ENCODE results near the gene TUBD1. TPM values are rescaled to one million over a fixed set of nuclear protein-coding genes. Genes with fewer than 3 reads are reported as not detected.

TUBD1 gene
- total and polyA plus RNA-seq, 2 of the 13 experiments (the other 11 are each of a cell fraction or from before 2014, with no cell fraction given), result 18.2 to 25.9 TPM

DNA sequence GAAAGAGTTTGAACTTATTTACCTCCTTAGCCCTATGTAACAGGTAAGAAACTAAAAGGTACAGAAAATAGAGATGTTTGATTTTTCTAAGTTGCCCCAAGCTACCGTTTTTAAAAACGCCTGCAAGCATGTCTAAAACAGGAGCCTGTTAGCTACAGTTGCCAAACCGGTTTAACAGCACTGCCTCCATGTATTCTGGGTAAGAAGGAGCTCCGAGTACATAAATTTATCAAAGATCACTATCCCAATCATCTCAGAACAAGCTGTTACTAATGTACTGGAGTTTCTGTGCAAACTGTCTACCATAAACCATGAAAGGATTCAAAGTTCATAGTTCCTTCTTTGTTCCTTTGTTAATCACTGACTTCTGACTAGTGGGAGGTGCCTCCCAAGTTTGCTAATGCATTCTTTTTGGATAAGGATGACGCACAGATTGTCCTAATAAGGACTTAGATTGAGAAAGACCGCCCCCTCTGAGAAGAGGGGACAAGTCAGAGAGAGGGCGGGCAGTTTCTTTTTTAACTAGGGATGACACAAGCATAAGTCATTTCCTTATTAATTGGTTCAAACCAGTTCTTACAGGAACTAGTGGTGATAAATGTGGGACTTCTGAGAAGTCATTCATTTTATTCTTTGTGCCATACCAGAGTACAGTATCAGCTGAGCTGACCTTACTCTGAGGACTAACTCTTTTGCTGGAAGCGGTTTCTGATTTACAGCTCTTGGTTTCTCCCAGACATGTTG, 55.3 kb downstream of the TUBD1 start:
- H3K4me2 ChIP-seq (ENCODE audit: low read depth, low read length), result peak overlapping the region; percentile 81
- intact Hi-C loops (cut with micrococcal nuclease; ENCODE audit: unreplicated experiment), result loop anchor here (1.0 kb wide), 2 partner anchors 51 to 83 kb away; no protein-coding TSS in a partner anchor
- ChIA-PET CTCF (ENCODE audit: low intra/inter-chr PET ratio, low total read pairs) (interaction anchor here (4.0 kb wide), 1 partner anchor 84 kb away, joined by 24 read pairs; no protein-coding TSS in a partner anchor), POLR2A (interaction anchor here (0.8 to 20.0 kb wide), 30 partner anchors 9 to 218 kb away, joined by 3 to 501 read pairs (median 6); partner anchors contain the start of genes CLTC, PTRH2, RPS6KB1 and TUBD1)
- peaks cover 4 to 23% of the 10 kb centered on the region in 2 experiments; a peak in 3 of 5 replicates for H3K36me3 ChIP-seq (replicated peaks in 1 of 2; ENCODE audit: control insufficient read depth in 1 of 2, insufficient read depth in 2 of 2, low read length in 2 of 2)
- 1% methylated on average over 8 of the region's 8 CpGs for WGBS (ENCODE audit: low lambda C conversion rate)
- no TSS peak for BruUV-seq (replicated peaks)
- H3K9me3 ChIP-seq (ENCODE audit: low read length), result no peaks in the 10 kb centered on the region
- FAIRE-seq, result peak; percentile 94
- H2AFZ ChIP-seq (ENCODE audit: low read length), result no peak overlapping the region
- peaks cover 41% of the 10 kb centered on the region for H3K4me1 ChIP-seq (ENCODE audit: insufficient read depth, low read length)
- H3K79me2 ChIP-seq (ENCODE audit: insufficient read depth, low read length), result peaks cover 40% of the 10 kb centered on the region
- peaks cover 0 to 5% of the 10 kb centered on the region in 2 experiments; a peak in 1 of 5 replicates for H3K27me3 ChIP-seq (ENCODE audit: control insufficient read depth in 1 of 2, insufficient read depth in 2 of 2, low read length in 2 of 2)
- in situ Hi-C loops (cut with HindIII; ENCODE audit: extremely low pct_ligation_motif_present, low pct_unique_long_range_greater_than_20kb), result loop anchor here (5.0 kb wide), 2 partner anchors 50 to 80 kb away; no protein-coding TSS in a partner anchor
- DNase-seq (ENCODE audit: low spot score), result peak; percentile 100
- H3K4me3 ChIP-seq (replicated peaks in 1 of 3; ENCODE audit: insufficient read depth in 1 of 3, low read depth in 2 of 3, low read length in 3 of 3), result peak overlapping the region; percentile 79 to 94 (median 80)
- H4K20me1 ChIP-seq (ENCODE audit: insufficient read depth, low read length), result peaks cover 31% of the 10 kb centered on the region
- peak overlapping the region; percentile 100 for H3K9ac ChIP-seq (ENCODE audit: insufficient read depth, low read depth, low read length)
- peak overlapping the region; percentile 99 for H3K27ac ChIP-seq (ENCODE audit: extremely low read length, insufficient read depth, low read length)
- ATAC-seq, result peak; percentile 86
- TF ChIP-seq REXO4 (CRISPR knock-in tag; IDR thresholded peaks at IDR 0.05; ENCODE audit: borderline replicate concordance), result no peak
- TF ChIP-seq ZNF121 (CRISPR knock-in tag; IDR thresholded peaks at IDR 0.05), result no peak
- TF ChIP-seq ZNF441 (CRISPR knock-in tag; IDR thresholded peaks at IDR 0.05; ENCODE audit: borderline replicate concordance), result no peak
- TF ChIP-seq, protein P1, sequence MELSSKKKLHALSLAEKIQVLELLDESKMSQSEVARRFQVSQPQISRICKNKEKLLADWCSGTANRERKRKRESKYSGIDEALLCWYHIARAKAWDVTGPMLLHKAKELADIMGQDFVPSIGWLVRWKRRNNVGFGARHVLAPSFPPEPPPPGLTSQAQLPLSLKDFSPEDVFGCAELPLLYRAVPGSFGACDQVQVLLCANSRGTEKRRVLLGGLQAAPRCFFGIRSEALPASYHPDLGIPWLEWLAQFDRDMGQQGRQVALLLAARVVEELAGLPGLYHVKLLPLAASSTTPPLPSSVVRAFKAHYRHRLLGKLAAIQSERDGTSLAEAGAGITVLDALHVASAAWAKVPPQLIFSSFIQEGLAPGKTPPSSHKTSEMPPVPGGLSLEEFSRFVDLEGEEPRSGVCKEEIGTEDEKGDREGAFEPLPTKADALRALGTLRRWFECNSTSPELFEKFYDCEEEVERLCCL (CRISPR knock-in tag; IDR thresholded peaks at IDR 0.05; ENCODE audit: borderline replicate concordance), result peak; percentile 57; the same call in 1 of the 2 replicates
- peak; percentile 84 for TF ChIP-seq ZBTB20 (CRISPR knock-in tag; IDR thresholded peaks at IDR 0.05; ENCODE audit: borderline replicate concordance, low read depth)
- TF ChIP-seq ZNF780A (CRISPR knock-in tag; IDR thresholded peaks at IDR 0.05), result 0 out of 2 replicates have a peak, but pooled peaks have one; percentile 21
- TF ChIP-seq, protein P2, sequence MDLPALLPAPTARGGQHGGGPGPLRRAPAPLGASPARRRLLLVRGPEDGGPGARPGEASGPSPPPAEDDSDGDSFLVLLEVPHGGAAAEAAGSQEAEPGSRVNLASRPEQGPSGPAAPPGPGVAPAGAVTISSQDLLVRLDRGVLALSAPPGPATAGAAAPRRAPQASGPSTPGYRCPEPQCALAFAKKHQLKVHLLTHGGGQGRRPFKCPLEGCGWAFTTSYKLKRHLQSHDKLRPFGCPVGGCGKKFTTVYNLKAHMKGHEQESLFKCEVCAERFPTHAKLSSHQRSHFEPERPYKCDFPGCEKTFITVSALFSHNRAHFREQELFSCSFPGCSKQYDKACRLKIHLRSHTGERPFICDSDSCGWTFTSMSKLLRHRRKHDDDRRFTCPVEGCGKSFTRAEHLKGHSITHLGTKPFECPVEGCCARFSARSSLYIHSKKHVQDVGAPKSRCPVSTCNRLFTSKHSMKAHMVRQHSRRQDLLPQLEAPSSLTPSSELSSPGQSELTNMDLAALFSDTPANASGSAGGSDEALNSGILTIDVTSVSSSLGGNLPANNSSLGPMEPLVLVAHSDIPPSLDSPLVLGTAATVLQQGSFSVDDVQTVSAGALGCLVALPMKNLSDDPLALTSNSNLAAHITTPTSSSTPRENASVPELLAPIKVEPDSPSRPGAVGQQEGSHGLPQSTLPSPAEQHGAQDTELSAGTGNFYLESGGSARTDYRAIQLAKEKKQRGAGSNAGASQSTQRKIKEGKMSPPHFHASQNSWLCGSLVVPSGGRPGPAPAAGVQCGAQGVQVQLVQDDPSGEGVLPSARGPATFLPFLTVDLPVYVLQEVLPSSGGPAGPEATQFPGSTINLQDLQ (CRISPR knock-in tag; IDR thresholded peaks at IDR 0.05), result no peak
- peak; percentile 28 for TF ChIP-seq SKI (IDR thresholded peaks at IDR 0.05; ENCODE audit: partially characterized antibody)
- TF ChIP-seq, protein P3, sequence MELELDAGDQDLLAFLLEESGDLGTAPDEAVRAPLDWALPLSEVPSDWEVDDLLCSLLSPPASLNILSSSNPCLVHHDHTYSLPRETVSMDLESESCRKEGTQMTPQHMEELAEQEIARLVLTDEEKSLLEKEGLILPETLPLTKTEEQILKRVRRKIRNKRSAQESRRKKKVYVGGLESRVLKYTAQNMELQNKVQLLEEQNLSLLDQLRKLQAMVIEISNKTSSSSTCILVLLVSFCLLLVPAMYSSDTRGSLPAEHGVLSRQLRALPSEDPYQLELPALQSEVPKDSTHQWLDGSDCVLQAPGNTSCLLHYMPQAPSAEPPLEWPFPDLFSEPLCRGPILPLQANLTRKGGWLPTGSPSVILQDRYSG (CRISPR knock-in tag; IDR thresholded peaks at IDR 0.05), result peak; percentile 70; the same call in 1 of the 2 replicates
- TF ChIP-seq, protein P4, sequence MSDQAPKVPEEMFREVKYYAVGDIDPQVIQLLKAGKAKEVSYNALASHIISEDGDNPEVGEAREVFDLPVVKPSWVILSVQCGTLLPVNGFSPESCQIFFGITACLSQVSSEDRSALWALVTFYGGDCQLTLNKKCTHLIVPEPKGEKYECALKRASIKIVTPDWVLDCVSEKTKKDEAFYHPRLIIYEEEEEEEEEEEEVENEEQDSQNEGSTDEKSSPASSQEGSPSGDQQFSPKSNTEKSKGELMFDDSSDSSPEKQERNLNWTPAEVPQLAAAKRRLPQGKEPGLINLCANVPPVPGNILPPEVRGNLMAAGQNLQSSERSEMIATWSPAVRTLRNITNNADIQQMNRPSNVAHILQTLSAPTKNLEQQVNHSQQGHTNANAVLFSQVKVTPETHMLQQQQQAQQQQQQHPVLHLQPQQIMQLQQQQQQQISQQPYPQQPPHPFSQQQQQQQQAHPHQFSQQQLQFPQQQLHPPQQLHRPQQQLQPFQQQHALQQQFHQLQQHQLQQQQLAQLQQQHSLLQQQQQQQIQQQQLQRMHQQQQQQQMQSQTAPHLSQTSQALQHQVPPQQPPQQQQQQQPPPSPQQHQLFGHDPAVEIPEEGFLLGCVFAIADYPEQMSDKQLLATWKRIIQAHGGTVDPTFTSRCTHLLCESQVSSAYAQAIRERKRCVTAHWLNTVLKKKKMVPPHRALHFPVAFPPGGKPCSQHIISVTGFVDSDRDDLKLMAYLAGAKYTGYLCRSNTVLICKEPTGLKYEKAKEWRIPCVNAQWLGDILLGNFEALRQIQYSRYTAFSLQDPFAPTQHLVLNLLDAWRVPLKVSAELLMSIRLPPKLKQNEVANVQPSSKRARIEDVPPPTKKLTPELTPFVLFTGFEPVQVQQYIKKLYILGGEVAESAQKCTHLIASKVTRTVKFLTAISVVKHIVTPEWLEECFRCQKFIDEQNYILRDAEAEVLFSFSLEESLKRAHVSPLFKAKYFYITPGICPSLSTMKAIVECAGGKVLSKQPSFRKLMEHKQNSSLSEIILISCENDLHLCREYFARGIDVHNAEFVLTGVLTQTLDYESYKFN (CRISPR knock-in tag; conservative IDR thresholded peaks at IDR 0.05), result peak; percentile 99
- TF ChIP-seq, protein P5, sequence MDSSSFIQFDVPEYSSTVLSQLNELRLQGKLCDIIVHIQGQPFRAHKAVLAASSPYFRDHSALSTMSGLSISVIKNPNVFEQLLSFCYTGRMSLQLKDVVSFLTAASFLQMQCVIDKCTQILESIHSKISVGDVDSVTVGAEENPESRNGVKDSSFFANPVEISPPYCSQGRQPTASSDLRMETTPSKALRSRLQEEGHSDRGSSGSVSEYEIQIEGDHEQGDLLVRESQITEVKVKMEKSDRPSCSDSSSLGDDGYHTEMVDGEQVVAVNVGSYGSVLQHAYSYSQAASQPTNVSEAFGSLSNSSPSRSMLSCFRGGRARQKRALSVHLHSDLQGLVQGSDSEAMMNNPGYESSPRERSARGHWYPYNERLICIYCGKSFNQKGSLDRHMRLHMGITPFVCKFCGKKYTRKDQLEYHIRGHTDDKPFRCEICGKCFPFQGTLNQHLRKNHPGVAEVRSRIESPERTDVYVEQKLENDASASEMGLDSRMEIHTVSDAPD (CRISPR knock-in tag; IDR thresholded peaks at IDR 0.05), result no peak; the same call in 1 of the 2 replicates
